HepG2 (cell line): ENCODE data around the gene TEX14. TPM values are rescaled to one million over a fixed set of nuclear protein-coding genes. Genes with fewer than 3 reads are reported as not detected.

ENCODE experiments used
- ATAC-seq: fragments of 200-7000 bp; cut with Tn5 transposase; 3 replicates; pipeline ENCODE4 v1.9.1; 2020; ENCODE audit warnings: mild to moderate bottlenecking, moderate library complexity
- BruUV-seq: library from RNA; stranded (reverse); fragments of 400-500 nt; replicated peaks from 2 replicates; lab custom pipeline; 2021; lab: Mats Ljungman, UMichigan
- CTCF ChIA-PET: fragments of 300-600 bp; formaldehyde crosslinking; extraction: SDS; loops from one replicate; lab custom pipeline; 2021; ENCODE audit warnings: low total read pairs, inconsistent platforms, low intra/inter-chr PET ratio; lab: Yijun Ruan, JAX
- POLR2A ChIA-PET: fragments of 350-600 bp; sonication (Branson Sonifier 250); formaldehyde crosslinking; loops from one replicate; lab custom pipeline; 2020; ENCODE audit warnings: antibody characterized with exemption, inconsistent platforms; lab: Yijun Ruan, JAX
- DNase-seq: peaks from one replicate; pipeline ENCODE4 v3.0.0-alpha.2; 2015; ENCODE audit warnings: low spot score
- FAIRE-seq: peaks from 3 replicates; lab custom pipeline; 2011; peaks lifted over from hg19 to GRCh38; lab: Jason Lieb, UNC
- H2AFZ ChIP-seq: one replicate; pipeline ENCODE4 v1.6.1; 2011; ENCODE audit warnings: low read length, inconsistent platforms
- H3K27ac ChIP-seq: fragments of 300-600 bp; 3 replicates; pipeline ENCODE4 v1.8.0; 2011; ENCODE audit warnings: mixed run types, mild to moderate bottlenecking, mixed read lengths, low read length, inconsistent platforms; ENCODE audit not compliant: insufficient read depth; ENCODE audit errors: extremely low read length
- H3K27me3 ChIP-seq, 2 experiments: fragments of 200-600 bp in 1 of 2; 2 replicates in 1 of 2; 3 replicates in 1 of 2; pipeline versions ENCODE4 v1.6.0 to v1.8.0; 2011; ENCODE audit warnings: low read length in 2 of 2, mild to moderate bottlenecking in 2 of 2, moderate library complexity in 2 of 2, inconsistent platforms in 1 of 2; ENCODE audit not compliant: insufficient read depth in 2 of 2, control insufficient read depth in 1 of 2
- H3K36me3 ChIP-seq, 2 experiments: fragments of 200-600 bp in 1 of 2; replicated peaks in 1 of 2; 2 replicates in 1 of 2; 3 replicates in 1 of 2; pipeline versions ENCODE4 v1.5.1 to v1.8.0; 2011; ENCODE audit warnings: low read length in 2 of 2, inconsistent platforms in 1 of 2; ENCODE audit not compliant: insufficient read depth in 2 of 2, control insufficient read depth in 1 of 2
- H3K4me1 ChIP-seq: 2 replicates; pipeline ENCODE4 v1.5.1; 2012; ENCODE audit warnings: low read length, inconsistent platforms; ENCODE audit not compliant: insufficient read depth
- H3K4me2 ChIP-seq: 2 replicates; pipeline ENCODE4 v1.6.0; 2011; ENCODE audit warnings: low read depth, low read length, inconsistent platforms
- H3K4me3 ChIP-seq, 3 experiments: fragments of 200-600 bp in 1 of 3; sonication (generic), shearing (Covaris generic) in 1 of 3; replicated peaks in 1 of 3; 2 replicates each; pipeline ENCODE4 v1.5.1; 2011 to 2016; ENCODE audit warnings: low read length in 3 of 3, inconsistent platforms in 2 of 3, low read depth in 2 of 3, mild to moderate bottlenecking in 2 of 3, control low read depth in 1 of 3, mixed read lengths in 1 of 3; ENCODE audit not compliant: insufficient read depth in 1 of 3
- H3K79me2 ChIP-seq: one replicate; pipeline ENCODE4 v1.6.1; 2011; ENCODE audit warnings: low read length, inconsistent platforms; ENCODE audit not compliant: insufficient read depth
- H3K9ac ChIP-seq: 2 replicates; pipeline ENCODE4 v1.6.0; 2011; ENCODE audit warnings: mild to moderate bottlenecking, low read depth, low read length, inconsistent platforms; ENCODE audit not compliant: insufficient read depth
- H3K9me3 ChIP-seq: 2 replicates; pipeline ENCODE4 v1.5.1; 2012; ENCODE audit warnings: mild to moderate bottlenecking, low read length
- H4K20me1 ChIP-seq: 2 replicates; pipeline ENCODE4 v1.6.0; 2011; ENCODE audit warnings: inconsistent platforms, mild to moderate bottlenecking, low read length, moderate library complexity; ENCODE audit not compliant: insufficient read depth
- ATRX ChIP-seq: sonication (generic); formaldehyde crosslinking; IDR thresholded peaks from 2 replicates; pipeline ENCODE4 v1.4.0; 2020; ENCODE audit warnings: missing genetic modification reagents, borderline replicate concordance
- BCLAF1 ChIP-seq: fragments of 450-650 bp; IDR thresholded peaks from 2 replicates; pipeline ENCODE4 v1.6.1; 2017; ENCODE audit warnings: mild to moderate bottlenecking
- CHCHD3 ChIP-seq: sonication (generic); formaldehyde crosslinking; IDR thresholded peaks from 2 replicates; pipeline ENCODE4 v1.8.0; 2022; ENCODE audit warnings: mild to moderate bottlenecking, missing genetic modification reagents, moderate library complexity
- GLI4 ChIP-seq: sonication (generic); formaldehyde crosslinking; IDR thresholded peaks from 2 replicates; pipeline ENCODE4 v1.5.1; 2020; ENCODE audit warnings: missing genetic modification reagents, mild to moderate bottlenecking, moderate library complexity, borderline replicate concordance
- HOXA5 ChIP-seq: sonication (generic); formaldehyde crosslinking; IDR thresholded peaks from 2 replicates; pipeline ENCODE4 v1.4.0; 2020; ENCODE audit warnings: missing genetic modification reagents
- JUND ChIP-seq: sonication (generic); formaldehyde crosslinking; IDR thresholded peaks from 2 replicates; pipeline ENCODE4 v1.8.0; 2022; ENCODE audit warnings: mild to moderate bottlenecking, missing genetic modification reagents
- RBM22 ChIP-seq: fragments of 200-400 bp; formaldehyde crosslinking; optimal IDR thresholded peaks from 2 replicates; pipeline ENCODE3; 2017; ENCODE audit warnings: mild to moderate bottlenecking, low read length, moderate library complexity
- REL ChIP-seq: sonication (generic); formaldehyde crosslinking; conservative IDR thresholded peaks from 2 replicates; pipeline ENCODE4 v1.8.0; 2022; ENCODE audit warnings: mild to moderate bottlenecking, missing genetic modification reagents, moderate library complexity
- STAG1 ChIP-seq: sonication (generic); formaldehyde crosslinking; IDR thresholded peaks from 2 replicates; pipeline ENCODE4 v1.4.0; 2020; ENCODE audit warnings: missing genetic modification reagents
- TBP ChIP-seq: sonication (generic); formaldehyde crosslinking; IDR thresholded peaks from 2 replicates; pipeline ENCODE4 v1.5.0; 2020; ENCODE audit warnings: missing genetic modification reagents
- TSC22D2 ChIP-seq: sonication (generic); formaldehyde crosslinking; IDR thresholded peaks from 2 replicates; pipeline ENCODE4 v1.5.1; 2020; ENCODE audit warnings: missing genetic modification reagents, mild to moderate bottlenecking, borderline replicate concordance
- ZNF329 ChIP-seq: sonication (generic); formaldehyde crosslinking; IDR thresholded peaks from 2 replicates; pipeline ENCODE4 v1.9.0; 2021; ENCODE audit warnings: low read depth, mild to moderate bottlenecking, missing genetic modification reagents
- ZNF572 ChIP-seq: sonication (generic); formaldehyde crosslinking; IDR thresholded peaks from 2 replicates; pipeline ENCODE4 v1.5.1; 2020; ENCODE audit warnings: mild to moderate bottlenecking, missing genetic modification reagents
- WGBS: methylation state at CpG from one replicate; pipeline ENCODE4 v1.1.6; 2017; ENCODE audit warnings: low lambda C conversion rate; 5-methylcytosine and 5-hydroxymethylcytosine counted together
- in situ Hi-C: cut with HindIII; loops from 2 replicates; pipeline ENCODE4 v1.10.0; 2017; ENCODE audit warnings: low pct_unique_long_range_greater_than_20kb; ENCODE audit not compliant: extremely low pct_ligation_motif_present
- intact Hi-C: fragments of 100-400 bp; cut with micrococcal nuclease; formaldehyde crosslinking; loops from one replicate; pipeline ENCODE4 v1.10.0; 2022; ENCODE audit not compliant: unreplicated experiment
- polyA plus RNA-seq, 8 experiments: library from polyadenylated mRNA; depleted of rRNA in 3 of 8; stranded (reverse) in 7 of 8; unstranded in 1 of 8; fragments of >200 nt; fragmentation: Illumina TruSeq in 4 of 8; extraction: Trizol in 4 of 8; gene quantifications; 2 replicates each; pipeline versions ENCODE4 v1.2.1 to v1.2.3, GENCODE V29; 2011 to 2016; ENCODE audit warnings: low read depth in 4 of 8, missing spikeins in 1 of 8, mixed read lengths in 1 of 8; ENCODE audit not compliant: insufficient read depth in 1 of 8
- total RNA-seq, 5 experiments: library from RNA; depleted of rRNA; stranded (reverse); fragments of >200 nt; fragmentation: Illumina TruSeq; extraction: Trizol; gene quantifications; 2 replicates each; pipeline ENCODE4 v1.2.3, GENCODE V29; 2016; ENCODE audit warnings: low read depth in 1 of 5
- TF ChIP-seq, protein P1 (sequence below): sonication (generic); formaldehyde crosslinking; IDR thresholded peaks from 2 replicates; pipeline ENCODE4 v1.9.0; 2021; ENCODE audit warnings: missing genetic modification reagents, borderline replicate concordance
- TF ChIP-seq, protein P2 (sequence below): sonication (generic); formaldehyde crosslinking; IDR thresholded peaks from 2 replicates; pipeline ENCODE4 v1.4.0; 2020; ENCODE audit warnings: mild to moderate bottlenecking, missing genetic modification reagents
- TF ChIP-seq, protein P3 (sequence below): sonication (generic); formaldehyde crosslinking; conservative IDR thresholded peaks from 2 replicates; pipeline ENCODE4 v1.4.0; 2020; ENCODE audit warnings: missing genetic modification reagents

Gene TEX14
- total and polyA plus RNA-seq, 2 of the 13 experiments (the other 11 are each of a cell fraction or from before 2014, with no cell fraction given): 0.04 to 0.07 TPM

GRCh38 chr17:58508341-58509067, 183.3 kb downstream of the TEX14 start:
- H2AFZ ChIP-seq: no peak overlapping the region
- CTCF ChIA-PET: interaction anchor here (0.8 kb wide), 1 partner anchor 10 kb away, joined by 3 read pairs; no protein-coding TSS in a partner anchor
- no peak for DNase-seq
- H3K9me3 ChIP-seq: no peaks in the 10 kb centered on the region
- peaks cover 36% of the 10 kb centered on the region for H3K4me1 ChIP-seq
- H3K36me3 ChIP-seq: peaks cover 49 to 96% of the 10 kb centered on the region in 2 experiments
- no peak overlapping the region for H3K4me3 ChIP-seq
- WGBS: 94% methylated on average over 10 of the region's 10 CpGs
- H3K4me2 ChIP-seq: no peak overlapping the region
- in situ Hi-C loops: loop anchor here (10.0 kb wide), 1 partner anchor 64 kb away; no protein-coding TSS in a partner anchor
- POLR2A ChIA-PET: interaction anchor here (1.5 kb wide), 1 partner anchor 10 kb away, joined by 3 read pairs; no protein-coding TSS in a partner anchor
- H3K79me2 ChIP-seq: peaks cover 9% of the 10 kb centered on the region
- peak overlapping the region; percentile 46 for H3K27ac ChIP-seq
- BruUV-seq: no TSS peak
- peak overlapping the region; percentile 12; the same call in 1 of the 2 replicates for H3K9ac ChIP-seq
- no peak for ATAC-seq
- no peaks in the 10 kb centered on the region; the same call in 1 of the 2 replicates for H4K20me1 ChIP-seq
- H3K27me3 ChIP-seq: no peaks in the 10 kb centered on the region
- FAIRE-seq: no peak
- intact Hi-C loops: no loop called here
- no peak for TF ChIP-seq CHCHD3 (CRISPR knock-in tag)
- TF ChIP-seq ATRX: no peak
- TF ChIP-seq, protein P1, sequence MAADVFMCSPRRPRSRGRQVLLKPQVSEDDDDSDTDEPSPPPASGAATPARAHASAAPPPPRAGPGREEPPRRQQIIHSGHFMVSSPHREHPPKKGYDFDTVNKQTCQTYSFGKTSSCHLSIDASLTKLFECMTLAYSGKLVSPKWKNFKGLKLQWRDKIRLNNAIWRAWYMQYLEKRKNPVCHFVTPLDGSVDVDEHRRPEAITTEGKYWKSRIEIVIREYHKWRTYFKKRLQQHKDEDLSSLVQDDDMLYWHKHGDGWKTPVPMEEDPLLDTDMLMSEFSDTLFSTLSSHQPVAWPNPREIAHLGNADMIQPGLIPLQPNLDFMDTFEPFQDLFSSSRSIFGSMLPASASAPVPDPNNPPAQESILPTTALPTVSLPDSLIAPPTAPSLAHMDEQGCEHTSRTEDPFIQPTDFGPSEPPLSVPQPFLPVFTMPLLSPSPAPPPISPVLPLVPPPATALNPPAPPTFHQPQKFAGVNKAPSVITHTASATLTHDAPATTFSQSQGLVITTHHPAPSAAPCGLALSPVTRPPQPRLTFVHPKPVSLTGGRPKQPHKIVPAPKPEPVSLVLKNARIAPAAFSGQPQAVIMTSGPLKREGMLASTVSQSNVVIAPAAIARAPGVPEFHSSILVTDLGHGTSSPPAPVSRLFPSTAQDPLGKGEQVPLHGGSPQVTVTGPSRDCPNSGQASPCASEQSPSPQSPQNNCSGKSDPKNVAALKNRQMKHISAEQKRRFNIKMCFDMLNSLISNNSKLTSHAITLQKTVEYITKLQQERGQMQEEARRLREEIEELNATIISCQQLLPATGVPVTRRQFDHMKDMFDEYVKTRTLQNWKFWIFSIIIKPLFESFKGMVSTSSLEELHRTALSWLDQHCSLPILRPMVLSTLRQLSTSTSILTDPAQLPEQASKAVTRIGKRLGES: no peak
- TF ChIP-seq, protein P2, sequence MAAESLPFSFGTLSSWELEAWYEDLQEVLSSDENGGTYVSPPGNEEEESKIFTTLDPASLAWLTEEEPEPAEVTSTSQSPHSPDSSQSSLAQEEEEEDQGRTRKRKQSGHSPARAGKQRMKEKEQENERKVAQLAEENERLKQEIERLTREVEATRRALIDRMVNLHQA (CRISPR knock-in tag): no peak
- TF ChIP-seq HOXA5 (CRISPR knock-in tag): no peak
- TF ChIP-seq GLI4 (CRISPR knock-in tag): no peak
- TF ChIP-seq TSC22D2: no peak
- TF ChIP-seq BCLAF1: no peak
- TF ChIP-seq ZNF329 (CRISPR knock-in tag): no peak
- TF ChIP-seq ZNF572 (CRISPR knock-in tag): no peak
- TF ChIP-seq TBP (CRISPR knock-in tag): no peak
- no peak for TF ChIP-seq RBM22
- TF ChIP-seq JUND: no peak
- TF ChIP-seq, protein P3, sequence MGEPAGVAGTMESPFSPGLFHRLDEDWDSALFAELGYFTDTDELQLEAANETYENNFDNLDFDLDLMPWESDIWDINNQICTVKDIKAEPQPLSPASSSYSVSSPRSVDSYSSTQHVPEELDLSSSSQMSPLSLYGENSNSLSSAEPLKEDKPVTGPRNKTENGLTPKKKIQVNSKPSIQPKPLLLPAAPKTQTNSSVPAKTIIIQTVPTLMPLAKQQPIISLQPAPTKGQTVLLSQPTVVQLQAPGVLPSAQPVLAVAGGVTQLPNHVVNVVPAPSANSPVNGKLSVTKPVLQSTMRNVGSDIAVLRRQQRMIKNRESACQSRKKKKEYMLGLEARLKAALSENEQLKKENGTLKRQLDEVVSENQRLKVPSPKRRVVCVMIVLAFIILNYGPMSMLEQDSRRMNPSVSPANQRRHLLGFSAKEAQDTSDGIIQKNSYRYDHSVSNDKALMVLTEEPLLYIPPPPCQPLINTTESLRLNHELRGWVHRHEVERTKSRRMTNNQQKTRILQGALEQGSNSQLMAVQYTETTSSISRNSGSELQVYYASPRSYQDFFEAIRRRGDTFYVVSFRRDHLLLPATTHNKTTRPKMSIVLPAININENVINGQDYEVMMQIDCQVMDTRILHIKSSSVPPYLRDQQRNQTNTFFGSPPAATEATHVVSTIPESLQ (CRISPR knock-in tag): no peak
- no peak for TF ChIP-seq REL
- TF ChIP-seq STAG1 (CRISPR knock-in tag): no peak
